AG04450 (cell line): Measurements from ENCODE around the gene MBNL1. TPM values are rescaled to one million over a fixed set of nuclear protein-coding genes. Genes with fewer than 3 reads are reported as not detected.

Experiments used
- CTCF ChIA-PET: fragments of 300-600, 350-600 bp; formaldehyde crosslinking; extraction: SDS; loops from one replicate; lab custom pipeline; 2022; ENCODE audit warnings: antibody characterized with exemption, inconsistent platforms; lab: Charles Lee
- POLR2A ChIA-PET: fragments of 350-600 bp; formaldehyde crosslinking; extraction: SDS; loops from one replicate; lab custom pipeline; 2021; ENCODE audit warnings: antibody characterized with exemption, inconsistent platforms; lab: Yijun Ruan, JAX
- DNase-seq: peaks from one replicate; pipeline ENCODE4 v3.0.0-alpha.2; 2011; ENCODE audit warnings: low read depth, low spot score
- H3K27ac ChIP-seq: one replicate; pipeline ENCODE4 v1.5.1; 2012; ENCODE audit warnings: low read depth, low read length, control low read depth
- H3K27me3 ChIP-seq: one replicate; pipeline ENCODE4 v1.6.0; 2012; ENCODE audit warnings: low read length; ENCODE audit not compliant: control insufficient read depth, insufficient read depth
- H3K4me3 ChIP-seq: 2 replicates; pipeline ENCODE4 v1.5.1; 2011; ENCODE audit warnings: mild to moderate bottlenecking, low read depth, low read length, control low read depth
- H3K9me3 ChIP-seq: 2 replicates; pipeline ENCODE4 v1.5.1; 2012; ENCODE audit warnings: low read length; ENCODE audit not compliant: control insufficient read depth, insufficient read depth
- CTCF ChIP-seq: IDR thresholded peaks from 2 replicates; pipeline ENCODE4 v1.5.1; 2011; ENCODE audit warnings: low read depth, low read length, control low read depth, inconsistent platforms
- polyA plus RNA-seq: library from polyadenylated mRNA; depleted of rRNA; stranded (reverse); fragments of >200 nt; gene quantifications from 2 replicates; pipeline ENCODE4 v1.2.3, GENCODE V29; 2011

MBNL1 gene
- polyA plus RNA-seq, 1 experiment: 92.1 TPM

GRCh38 chr3:152291238-152291637 lies 22.5 kb downstream of the MBNL1 start:
- Histone ChIP-seq H3K9me3 (no peaks in the 10 kb centered on the region), H3K27ac (no peak overlapping the region), H3K4me3 (no peak overlapping the region), H3K27me3 (no peaks in the 10 kb centered on the region)
- ChIA-PET POLR2A (no interaction called here), CTCF (interaction anchor here (0.6 to 1.2 kb wide), 3 partner anchors 11 to 153 kb away, joined by 3 read pairs; no protein-coding TSS in a partner anchor)
- no peak for TF ChIP-seq CTCF
- no peak for DNase-seq

GRCh38 chr3:152291649-152292066 lies 22.9 kb downstream of the MBNL1 start:
- Histone ChIP-seq H3K9me3 (no peaks in the 10 kb centered on the region), H3K4me3 (no peak overlapping the region), H3K27me3 (no peaks in the 10 kb centered on the region), H3K27ac (no peak overlapping the region)
- POLR2A ChIA-PET: no interaction called here
- no peak for TF ChIP-seq CTCF
- CTCF ChIA-PET: interaction anchor here (1.1 to 1.2 kb wide), 2 partner anchors 12 to 149 kb away, joined by 3 read pairs; no protein-coding TSS in a partner anchor
- no peak for DNase-seq

GRCh38 chr3:152292366-152292765 lies 23.6 kb downstream of the MBNL1 start:
- CTCF ChIA-PET: no interaction called here
- no peak overlapping the region for H3K27ac ChIP-seq
- DNase-seq: no peak
- no peak for TF ChIP-seq CTCF
- H3K4me3 ChIP-seq: no peak overlapping the region
- no peaks in the 10 kb centered on the region for H3K9me3 ChIP-seq
- POLR2A ChIA-PET: no interaction called here
- no peaks in the 10 kb centered on the region for H3K27me3 ChIP-seq

- no peaks in the 10 kb centered on the region for H3K27me3 ChIP-seq
- no peak for TF ChIP-seq CTCF
- ChIA-PET POLR2A (no interaction called here), CTCF (no interaction called here)
- DNase-seq: no peak
- no peak overlapping the region for H3K4me3 ChIP-seq
- no peak overlapping the region for H3K27ac ChIP-seq
- no peaks in the 10 kb centered on the region for H3K9me3 ChIP-seq
Observed at GRCh38 chr3:152293347-152294006, 24.7 kb downstream of the MBNL1 start.

GRCh38 chr3:152295344-152295743 lies 26.6 kb downstream of the MBNL1 start:
- no peak overlapping the region for H3K4me3 ChIP-seq
- H3K27me3 ChIP-seq: no peaks in the 10 kb centered on the region
- H3K27ac ChIP-seq: no peak overlapping the region
- TF ChIP-seq CTCF: no peak
- no peaks in the 10 kb centered on the region for H3K9me3 ChIP-seq
- ChIA-PET POLR2A (no interaction called here), CTCF (no interaction called here)
- no peak for DNase-seq
